HEK293 (cell line): ENCODE data around the gene SRP19.

Experiments
- CTCF ChIA-PET: fragments of 350-600 bp; formaldehyde crosslinking; extraction: SDS; loops from one replicate; lab custom pipeline; 2021; ENCODE audit warnings: antibody characterized with exemption; lab: Yijun Ruan, JAX
- POLR2A ChIA-PET: fragments of 300-600 bp; formaldehyde crosslinking; extraction: SDS; loops from one replicate; lab custom pipeline; 2020; ENCODE audit warnings: antibody characterized with exemption, inconsistent platforms; lab: Yijun Ruan, JAX
- H3K27ac ChIP-seq: fragments of 200-500 bp; sonication (Bioruptor generic); 2 replicates; pipeline ENCODE4 v1.5.1; 2014; ENCODE audit warnings: low read depth, low read length, control low read depth, inconsistent platforms; ENCODE audit errors: extremely low read depth
- H3K36me3 ChIP-seq, 2 experiments: fragments of 200-500 bp in 1 of 2; sonication (Bioruptor generic) in 1 of 2; 1 replicate in 1 of 2; 2 replicates in 1 of 2; pipeline ENCODE4 v1.5.1; 2014 to 2017; ENCODE audit warnings: inconsistent platforms in 2 of 2, low read length in 2 of 2; ENCODE audit not compliant: control insufficient read depth in 2 of 2, insufficient read depth in 1 of 2
- H3K4me1 ChIP-seq: fragments of 200-500 bp; sonication (Bioruptor generic); 2 replicates; pipeline ENCODE4 v1.5.1; 2014; ENCODE audit warnings: mild to moderate bottlenecking, low read length, inconsistent platforms; ENCODE audit not compliant: control insufficient read depth, insufficient read depth
- H3K4me3 ChIP-seq: 2 replicates; pipeline ENCODE4 v1.5.1; 2011; ENCODE audit warnings: low read depth, mild to moderate bottlenecking, control low read depth, low read length, moderate library complexity
- H3K9me3 ChIP-seq: fragments of 200-500 bp; sonication (Bioruptor generic); 2 replicates; pipeline ENCODE4 v1.5.1; 2014; ENCODE audit warnings: low read depth, low read length, inconsistent platforms; ENCODE audit not compliant: control insufficient read depth, insufficient read depth
- HOXA7 ChIP-seq: sonication (generic); formaldehyde crosslinking; IDR thresholded peaks from 2 replicates; pipeline ENCODE4 v1.8.1; 2022; ENCODE audit warnings: missing genetic modification reagents, borderline replicate concordance
- KLF10 ChIP-seq: fragments of 450-650 bp; IDR thresholded peaks from 2 replicates; pipeline ENCODE4 v1.5.1; 2018; ENCODE audit warnings: missing biosample characterization, mild to moderate bottlenecking, missing genetic modification characterization
- MYNN ChIP-seq: fragments of 450-650 bp; formaldehyde crosslinking; IDR thresholded peaks from 2 replicates; pipeline ENCODE4 v1.5.1; 2016; ENCODE audit warnings: missing biosample characterization, missing genetic modification characterization, borderline replicate concordance
- OVOL3 ChIP-seq: fragments of 450-650 bp; formaldehyde crosslinking; IDR thresholded peaks from 2 replicates; pipeline ENCODE4 v1.5.1; 2016; ENCODE audit warnings: missing biosample characterization, missing genetic modification characterization
- PATZ1 ChIP-seq: fragments of 450-650 bp; formaldehyde crosslinking; IDR thresholded peaks from 2 replicates; pipeline ENCODE4 v1.5.1; 2016; ENCODE audit warnings: missing biosample characterization, missing genetic modification characterization
- SP3 ChIP-seq: fragments of 450-650 bp; formaldehyde crosslinking; IDR thresholded peaks from 2 replicates; pipeline ENCODE4 v1.5.1; 2016; ENCODE audit warnings: missing biosample characterization, missing genetic modification characterization
- ZBTB7A ChIP-seq: fragments of 450-650 bp; formaldehyde crosslinking; IDR thresholded peaks from 2 replicates; pipeline ENCODE4 v1.5.1; 2016; ENCODE audit warnings: low read depth, missing biosample characterization, missing genetic modification characterization
- ZEB2 ChIP-seq: fragments of 450-650 bp; formaldehyde crosslinking; IDR thresholded peaks from 2 replicates; pipeline ENCODE4 v1.5.1; 2016; ENCODE audit warnings: missing biosample characterization, missing genetic modification characterization
- ZFP3 ChIP-seq: fragments of 450-650 bp; formaldehyde crosslinking; IDR thresholded peaks from 2 replicates; pipeline ENCODE4 v1.5.1; 2016; ENCODE audit warnings: low read depth, missing biosample characterization, missing genetic modification characterization
- ZIC2 ChIP-seq: fragments of 450-650 bp; formaldehyde crosslinking; IDR thresholded peaks from 2 replicates; pipeline ENCODE4 v1.5.1; 2016; ENCODE audit warnings: missing biosample characterization, missing genetic modification characterization
- ZNF112 ChIP-seq: fragments of 450-650 bp; formaldehyde crosslinking; IDR thresholded peaks from 2 replicates; pipeline ENCODE4 v1.5.0; 2017; ENCODE audit warnings: missing biosample characterization, missing genetic modification characterization
- ZNF146 ChIP-seq: fragments of 450-650 bp; formaldehyde crosslinking; IDR thresholded peaks from 2 replicates; pipeline ENCODE4 v1.5.1; 2016; ENCODE audit warnings: missing biosample characterization, missing genetic modification characterization
- ZNF354C ChIP-seq: fragments of 450-650 bp; formaldehyde crosslinking; IDR thresholded peaks from 2 replicates; pipeline ENCODE4 v1.5.1; 2016; ENCODE audit warnings: missing biosample characterization, missing genetic modification characterization, low read depth, borderline replicate concordance
- ZNF394 ChIP-seq: fragments of 450-650 bp; formaldehyde crosslinking; IDR thresholded peaks from 2 replicates; pipeline ENCODE4 v1.5.1; 2016; ENCODE audit warnings: missing biosample characterization, missing genetic modification characterization, mild to moderate bottlenecking, moderate library complexity, borderline replicate concordance
- ZNF398 ChIP-seq: fragments of 450-650 bp; formaldehyde crosslinking; IDR thresholded peaks from 2 replicates; pipeline ENCODE4 v1.5.1; 2017; ENCODE audit warnings: missing biosample characterization, missing genetic modification characterization
- ZNF510 ChIP-seq: fragments of 450-650 bp; formaldehyde crosslinking; IDR thresholded peaks from 2 replicates; pipeline ENCODE4 v1.5.1; 2018; ENCODE audit warnings: mild to moderate bottlenecking, missing genetic modification characterization, missing biosample characterization; ENCODE audit not compliant: insufficient replicate concordance
- ZNF521 ChIP-seq: fragments of 450-650 bp; formaldehyde crosslinking; IDR thresholded peaks from 2 replicates; pipeline ENCODE4 v1.5.1; 2017; ENCODE audit warnings: missing biosample characterization, mild to moderate bottlenecking, missing genetic modification characterization
- ZNF549 ChIP-seq: fragments of 450-650 bp; IDR thresholded peaks from 2 replicates; pipeline ENCODE4 v1.5.1; 2018; ENCODE audit warnings: missing biosample characterization, missing genetic modification characterization, mild to moderate bottlenecking, inconsistent platforms, moderate library complexity
- ZNF555 ChIP-seq: fragments of 450-650 bp; formaldehyde crosslinking; conservative IDR thresholded peaks from 2 replicates; pipeline ENCODE4 v1.5.1; 2017; ENCODE audit warnings: missing biosample characterization, mild to moderate bottlenecking, missing genetic modification characterization, inconsistent platforms
- ZNF561 ChIP-seq: fragments of 450-650 bp; IDR thresholded peaks from 2 replicates; pipeline ENCODE4 v1.5.1; 2018; ENCODE audit warnings: missing biosample characterization, missing genetic modification characterization, borderline replicate concordance
- ZNF600 ChIP-seq: fragments of 450-650 bp; formaldehyde crosslinking; IDR thresholded peaks from 2 replicates; pipeline ENCODE4 v1.5.1; 2016; ENCODE audit warnings: missing biosample characterization, missing genetic modification characterization
- ZNF624 ChIP-seq: fragments of 450-650 bp; formaldehyde crosslinking; IDR thresholded peaks from 2 replicates; pipeline ENCODE4 v1.5.1; 2017; ENCODE audit warnings: missing biosample characterization, missing genetic modification characterization
- ZNF660 ChIP-seq: fragments of 450-650 bp; IDR thresholded peaks from 2 replicates; pipeline ENCODE4 v1.5.1; 2018; ENCODE audit warnings: missing biosample characterization, mild to moderate bottlenecking, missing genetic modification characterization
- ZNF704 ChIP-seq: fragments of 450-650 bp; formaldehyde crosslinking; IDR thresholded peaks from 2 replicates; pipeline ENCODE4 v1.5.1; 2016; ENCODE audit warnings: missing biosample characterization, missing genetic modification characterization
- TF ChIP-seq, protein P1 (sequence below): fragments of 450-650 bp; formaldehyde crosslinking; IDR thresholded peaks from 2 replicates; pipeline ENCODE4 v1.5.1; 2016; ENCODE audit warnings: missing biosample characterization, missing genetic modification characterization

SRP19 gene

DNA sequence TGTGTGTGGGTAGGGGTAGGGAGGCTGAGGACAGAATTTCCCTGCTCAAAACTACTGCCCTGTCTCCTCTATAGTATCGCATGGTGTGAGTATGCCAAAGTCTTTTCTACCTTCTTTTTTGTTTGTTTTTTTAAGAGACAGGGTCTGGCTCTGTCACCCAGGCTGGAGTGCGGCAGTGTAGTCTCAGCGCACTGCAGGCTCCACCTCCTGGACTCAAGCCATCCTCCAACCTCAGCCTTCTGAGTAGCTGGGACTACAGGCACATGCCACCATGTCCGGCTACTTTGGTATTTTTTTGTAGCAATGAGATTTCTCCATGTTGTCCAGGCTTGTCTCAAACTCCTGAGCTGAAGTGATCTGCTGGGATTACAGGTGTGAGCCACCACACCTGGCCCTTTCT, 2.5 kb downstream of the SRP19 start (continued):
- 0 out of 2 replicates have a peak, but pooled peaks have one; percentile 18 for TF ChIP-seq PATZ1 (tag by site-specific recombination)
- TF ChIP-seq ZNF398 (tag by site-specific recombination): no peak
- peak; percentile 50; the same call in 1 of the 2 replicates for TF ChIP-seq ZNF561 (tag by site-specific recombination)
- TF ChIP-seq ZEB2 (tag by site-specific recombination): no peak
- TF ChIP-seq ZIC2 (tag by site-specific recombination): no peak
- no peak for TF ChIP-seq ZNF146 (tag by site-specific recombination)
- peak; percentile 100 for TF ChIP-seq ZNF600 (tag by site-specific recombination)
- no peak for TF ChIP-seq ZNF704
- TF ChIP-seq ZNF521 (tag by site-specific recombination): no peak
- no peak for TF ChIP-seq KLF10 (tag by site-specific recombination)

GRCh38 chr5:112865128-112865527, 4.0 kb downstream of the SRP19 start:
- Histone ChIP-seq H3K4me3 (no peak overlapping the region), H3K36me3 (peaks cover 53 to 76% of the 10 kb centered on the region in 2 experiments), H3K27ac (no peak overlapping the region), H3K4me1 (peaks cover 14% of the 10 kb centered on the region), H3K9me3 (no peaks in the 10 kb centered on the region)
- TF ChIP-seq ZNF112 (tag by site-specific recombination) (no peak), ZNF555 (tag by site-specific recombination) (no peak), ZNF549 (no peak), MYNN (tag by site-specific recombination) (no peak), ZBTB7A (no peak), ZNF624 (no peak), ZFP3 (tag by site-specific recombination) (no peak), ZNF354C (no peak), SP3 (tag by site-specific recombination) (no peak), HOXA7 (CRISPR knock-in tag) (no peak), OVOL3 (tag by site-specific recombination) (no peak), ZNF394 (tag by site-specific recombination) (no peak), ZNF660 (tag by site-specific recombination) (no peak), ZNF510 (tag by site-specific recombination) (no peak)
- TF ChIP-seq, protein P1, sequence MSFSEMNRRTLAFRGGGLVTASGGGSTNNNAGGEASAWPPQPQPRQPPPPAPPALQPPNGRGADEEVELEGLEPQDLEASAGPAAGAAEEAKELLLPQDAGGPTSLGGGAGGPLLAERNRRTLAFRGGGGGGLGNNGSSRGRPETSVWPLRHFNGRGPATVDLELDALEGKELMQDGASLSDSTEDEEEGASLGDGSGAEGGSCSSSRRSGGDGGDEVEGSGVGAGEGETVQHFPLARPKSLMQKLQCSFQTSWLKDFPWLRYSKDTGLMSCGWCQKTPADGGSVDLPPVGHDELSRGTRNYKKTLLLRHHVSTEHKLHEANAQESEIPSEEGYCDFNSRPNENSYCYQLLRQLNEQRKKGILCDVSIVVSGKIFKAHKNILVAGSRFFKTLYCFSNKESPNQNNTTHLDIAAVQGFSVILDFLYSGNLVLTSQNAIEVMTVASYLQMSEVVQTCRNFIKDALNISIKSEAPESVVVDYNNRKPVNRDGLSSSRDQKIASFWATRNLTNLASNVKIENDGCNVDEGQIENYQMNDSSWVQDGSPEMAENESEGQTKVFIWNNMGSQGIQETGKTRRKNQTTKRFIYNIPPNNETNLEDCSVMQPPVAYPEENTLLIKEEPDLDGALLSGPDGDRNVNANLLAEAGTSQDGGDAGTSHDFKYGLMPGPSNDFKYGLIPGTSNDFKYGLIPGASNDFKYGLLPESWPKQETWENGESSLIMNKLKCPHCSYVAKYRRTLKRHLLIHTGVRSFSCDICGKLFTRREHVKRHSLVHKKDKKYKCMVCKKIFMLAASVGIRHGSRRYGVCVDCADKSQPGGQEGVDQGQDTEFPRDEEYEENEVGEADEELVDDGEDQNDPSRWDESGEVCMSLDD: no peak
- ChIA-PET POLR2A (no interaction called here), CTCF (interaction anchor here (0.6 to 0.9 kb wide), 2 partner anchors 15 to 127 kb away, joined by 3 read pairs; no protein-coding TSS in a partner anchor)
